ENCODE results near the gene PBX1. TPM values are rescaled to one million over a fixed set of nuclear protein-coding genes. Genes with fewer than 3 reads are reported as not detected.

PBX1 gene
- polyA plus RNA-seq, 3 donors: 0.07 TPM; not detected in 2

DNA sequence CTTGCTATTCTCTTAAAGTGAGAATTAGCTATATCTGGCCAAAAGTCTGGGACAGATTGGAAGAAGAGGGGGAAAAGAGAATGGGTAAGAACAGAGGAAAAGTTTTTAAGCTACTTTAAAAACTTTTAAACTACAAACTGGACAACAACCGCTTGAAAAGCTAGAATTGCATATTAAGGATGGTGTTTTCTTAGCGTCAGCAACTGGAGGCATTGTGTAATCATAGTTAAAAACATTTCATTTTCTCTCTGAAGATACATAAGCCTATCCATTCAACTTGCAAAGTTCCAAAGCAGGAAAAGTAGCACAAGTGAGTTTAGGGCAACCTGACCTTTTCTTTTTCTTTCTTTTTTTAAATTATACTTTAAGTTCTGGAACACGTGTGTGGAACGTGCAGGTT is 10.9 kb downstream of the PBX1 start:
- Mint-ChIP-seq H3K27me3 (ENCODE audit: low read depth in 3 of 3) (no peaks in the 10 kb centered on the region), H3K27ac (no peak overlapping the region), H3K4me1 (no peaks in the 10 kb centered on the region), H3K9me3 (peaks cover 0 to 7% (median 2%) of the 10 kb centered on the region in 7 donors), H3K4me3 (no peak overlapping the region), H3K36me3 (no peaks in the 10 kb centered on the region)
- no peaks in the 10 kb centered on the region for H3K27me3 ChIP-seq (ENCODE audit: control insufficient read depth in 2 of 2, insufficient read depth in 2 of 2, low read length in 2 of 2)
- no peaks in the 10 kb centered on the region for H3K4me1 ChIP-seq (ENCODE audit: control insufficient read depth in 1 of 2, insufficient read depth in 2 of 2, low read length in 2 of 2)
- DNase-seq: no peak
- no peak for TF ChIP-seq CTCF (IDR thresholded peaks at IDR 0.05)
- intact Hi-C loops (cut with micrococcal nuclease): no loop called here
- H3K9ac ChIP-seq (ENCODE audit: insufficient read depth, low read length, poor library complexity, severe bottlenecking): no peak overlapping the region
- H4K20me1 ChIP-seq (ENCODE audit: insufficient read depth, low read length): no peaks in the 10 kb centered on the region
- no peak overlapping the region for H2AFZ ChIP-seq (ENCODE audit: insufficient read depth, low read depth, low read length, poor library complexity, severe bottlenecking)
- H3K36me3 ChIP-seq (replicated peaks in 1 of 2; ENCODE audit: control insufficient read depth in 1 of 2, insufficient read depth in 2 of 2, low read length in 2 of 2): no peaks in the 10 kb centered on the region
- no CpG with 5 or more reads among the region's 4 CpGs for whole genome bisulfite sequencing (ENCODE audit: insufficient coverage)
- no peaks in the 10 kb centered on the region for H3K9me3 ChIP-seq (replicated peaks in 1 of 2; ENCODE audit: control insufficient read depth in 1 of 2, insufficient read depth in 1 of 2, low read length in 2 of 2)
- no peak overlapping the region for H3K4me2 ChIP-seq (replicated peaks; ENCODE audit: extremely low read depth, low read length, poor library complexity, severe bottlenecking)
- no peak overlapping the region for H3K27ac ChIP-seq (ENCODE audit: low read depth in 1 of 2, low read length in 2 of 2)
- no peak overlapping the region for H3K4me3 ChIP-seq (replicated peaks in 1 of 3; ENCODE audit: low read depth in 2 of 3, low read length in 3 of 3)
- no peaks in the 10 kb centered on the region for H3K79me2 ChIP-seq (ENCODE audit: insufficient read depth, low read length)

DNA sequence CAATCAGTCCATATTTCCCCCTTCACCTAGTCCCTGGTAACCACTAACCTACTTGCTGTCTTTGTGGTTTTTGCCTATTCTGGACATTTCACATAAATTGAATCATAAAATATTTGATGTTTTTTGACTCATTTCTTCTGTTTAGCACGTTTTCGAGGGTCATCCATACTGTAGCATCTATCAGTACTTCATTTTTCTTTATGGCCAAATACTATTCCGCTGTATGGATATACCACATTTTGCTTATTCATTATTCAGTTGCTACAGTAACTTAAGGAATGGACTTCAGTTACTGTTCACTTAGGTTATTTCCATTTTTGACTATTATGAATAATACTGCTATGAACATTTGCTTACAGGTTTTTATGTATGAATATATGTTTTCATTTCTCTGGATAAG is 12.3 kb downstream of the PBX1 start:
- Histone ChIP-seq H3K36me3 (replicated peaks in 1 of 2; ENCODE audit: control insufficient read depth in 1 of 2, insufficient read depth in 2 of 2, low read length in 2 of 2) (no peaks in the 10 kb centered on the region), H3K79me2 (ENCODE audit: insufficient read depth, low read length) (no peaks in the 10 kb centered on the region), H3K27ac (ENCODE audit: low read depth in 1 of 2, low read length in 2 of 2) (no peak overlapping the region), H3K4me1 (ENCODE audit: control insufficient read depth in 1 of 2, insufficient read depth in 2 of 2, low read length in 2 of 2) (no peaks in the 10 kb centered on the region), H2AFZ (ENCODE audit: insufficient read depth, low read depth, low read length, poor library complexity, severe bottlenecking) (no peak overlapping the region), H3K27me3 (ENCODE audit: control insufficient read depth in 2 of 2, insufficient read depth in 2 of 2, low read length in 2 of 2) (no peaks in the 10 kb centered on the region), H3K9ac (ENCODE audit: insufficient read depth, low read length, poor library complexity, severe bottlenecking) (no peak overlapping the region), H3K4me2 (replicated peaks; ENCODE audit: extremely low read depth, low read length, poor library complexity, severe bottlenecking) (no peak overlapping the region), H3K4me3 (replicated peaks in 1 of 3; ENCODE audit: low read depth in 2 of 3, low read length in 3 of 3) (no peak overlapping the region), H3K9me3 (replicated peaks in 1 of 2; ENCODE audit: control insufficient read depth in 1 of 2, insufficient read depth in 1 of 2, low read length in 2 of 2) (peaks cover 0 to under 1% of the 10 kb centered on the region in 2 donors), H4K20me1 (ENCODE audit: insufficient read depth, low read length) (no peaks in the 10 kb centered on the region)
- Mint-ChIP-seq H3K36me3 (no peaks in the 10 kb centered on the region), H3K4me1 (no peaks in the 10 kb centered on the region), H3K9me3 (peaks cover 0 to 9% (median 6%) of the 10 kb centered on the region in 7 donors), H3K27ac (no peak overlapping the region), H3K4me3 (no peak overlapping the region), H3K27me3 (ENCODE audit: low read depth in 3 of 3) (no peaks in the 10 kb centered on the region)
- intact Hi-C loops (cut with micrococcal nuclease): no loop called here
- no CpG with 5 or more reads among the region's 3 CpGs for WGBS (ENCODE audit: insufficient coverage)
- DNase-seq: no peak
- no peak for TF ChIP-seq CTCF (IDR thresholded peaks at IDR 0.05)

Measured in CD14-positive monocyte (primary cell).